Left kidney (tissue), 8 donors: ENCODE results near the gene HS3ST5. TPM values are rescaled to one million over a fixed set of nuclear protein-coding genes. Genes with fewer than 3 reads are reported as not detected.

Experiments used
- DNase-seq: peaks from one replicate; pipeline ENCODE4 v3.0.0-alpha.2; 2013
- long read RNA-seq, 8 donors: transcript quantifications; one replicate each; lab custom pipeline, GENCODE V29; 2026
- polyA plus RNA-seq: library from polyadenylated mRNA; unstranded; fragments of 120-200 nt; gene quantifications from one replicate; pipeline ENCODE4 v1.2.1, GENCODE V29; 2013; ENCODE audit not compliant: insufficient read length

Gene HS3ST5
- 1.4 TPM for polyA plus RNA-seq
- long read RNA-seq, donor 1, result 0 reads
- long read RNA-seq, donor 2, result 0 reads
- long read RNA-seq, donor 3, result 0 reads
- long read RNA-seq, donor 4, result 0 reads
- long read RNA-seq, donor 5, result 0 reads
- long read RNA-seq, donor 6, result 0 reads
- long read RNA-seq, donor 7, result 0 reads
- long read RNA-seq, donor 8, result 0 reads

GRCh38 chr6:114342826-114343781 lies at the start of gene HS3ST5:
Gene HS3ST5, minus strand, starts transcription at chr6:114343023. Its CDS starts 280,178 bp downstream, at chr6:114062845.
- DNase-seq, result no peak

- DNase-seq, result no peak
Measured at GRCh38 chr6:114390176-114390575, 47.4 kb upstream of the HS3ST5 start.

- no peak for DNase-seq
Measured at GRCh38 chr6:114389111-114389510, 46.3 kb upstream of the HS3ST5 start.

- DNase-seq, result no peak
Measured at GRCh38 chr6:114382406-114382805, 39.6 kb upstream of the HS3ST5 start.

- DNase-seq, result no peak
Measured at GRCh38 chr6:114377881-114378280, 35.1 kb upstream of the HS3ST5 start.

GRCh38 chr6:114376611-114377175 lies 33.9 kb upstream of the HS3ST5 start:
- DNase-seq, result no peak

- no peak for DNase-seq
Measured at GRCh38 chr6:114375541-114376192, 32.8 kb upstream of the HS3ST5 start.

- no peak for DNase-seq
Measured at GRCh38 chr6:114367315-114367961, 24.6 kb upstream of the HS3ST5 start.

- no peak for DNase-seq
Measured at GRCh38 chr6:114366899-114367298, 24.1 kb upstream of the HS3ST5 start.

GRCh38 chr6:114364301-114364700 lies 21.5 kb upstream of the HS3ST5 start:
- no peak for DNase-seq

GRCh38 chr6:114362957-114363356 lies 20.1 kb upstream of the HS3ST5 start:
- no peak for DNase-seq

- no peak for DNase-seq
Measured at GRCh38 chr6:114362396-114362795, 19.6 kb upstream of the HS3ST5 start.

GRCh38 chr6:114361036-114361435 lies 18.2 kb upstream of the HS3ST5 start:
- DNase-seq, result no peak

- DNase-seq, result no peak
Measured at GRCh38 chr6:114355300-114355699, 12.5 kb upstream of the HS3ST5 start.

- no peak for DNase-seq
Measured at GRCh38 chr6:114354482-114354881, 11.7 kb upstream of the HS3ST5 start.

- no peak for DNase-seq
Measured at GRCh38 chr6:114346451-114346850, 3.6 kb upstream of the HS3ST5 start.

GRCh38 chr6:114344971-114345275 lies 2.1 kb upstream of the HS3ST5 start:
- DNase-seq, result no peak

GRCh38 chr6:114344246-114344970 lies 1.6 kb upstream of the HS3ST5 start:
- DNase-seq, result no peak

GRCh38 chr6:114343782-114344144 lies 940 bp upstream of the HS3ST5 start:
- no peak for DNase-seq

GRCh38 chr6:114342086-114342825 lies 567 bp downstream of the HS3ST5 start:
- DNase-seq, result no peak

- DNase-seq, result no peak
Measured at GRCh38 chr6:114339706-114340105, 3.1 kb downstream of the HS3ST5 start.
